Measurements from ENCODE around the gene CEMIP.

GRCh38 chr15:80990955-80991354 lies 211.8 kb downstream of the CEMIP start:
- TF ChIP-seq CTCF (CRISPR knock-in tag; IDR thresholded peaks at IDR 0.05) (no peak), SOX5 (CRISPR knock-in tag; IDR thresholded peaks at IDR 0.05; ENCODE audit: borderline replicate concordance) (no peak), BHLHE40 (IDR thresholded peaks at IDR 0.05; ENCODE audit: low read length) (no peak), ZNF446 (CRISPR knock-in tag; IDR thresholded peaks at IDR 0.05) (no peak), ZNF331 (CRISPR knock-in tag; IDR thresholded peaks at IDR 0.05) (no peak), POLR2A (IDR thresholded peaks at IDR 0.05; ENCODE audit: insufficient read depth in 1 of 2, low read depth in 2 of 2, low read length in 2 of 2) (no peak)
